ENCODE data around the gene ARL15. TPM values are rescaled to one million over a fixed set of nuclear protein-coding genes. Genes with fewer than 3 reads are reported as not detected.

ARL15 gene
- total RNA-seq, 1 experiment from 2014 or later, result 18.3 TPM

- CTCF ChIA-PET, result no interaction called here
- Histone ChIP-seq H3K4me1 (ENCODE audit: insufficient read depth, low read length, poor library complexity, severe bottlenecking) (no peaks in the 10 kb centered on the region), H3K27ac (ENCODE audit: low read depth, low read length, poor library complexity, severe bottlenecking) (no peak overlapping the region), H3K9me3 (ENCODE audit: low read depth, low read length, poor library complexity, severe bottlenecking) (no peaks in the 10 kb centered on the region), H3K36me3 (ENCODE audit: insufficient read depth, low read length, poor library complexity, severe bottlenecking) (no peaks in the 10 kb centered on the region), H3K4me3 (ENCODE audit: low read depth, low read length, poor library complexity, severe bottlenecking) (no peak overlapping the region), H3K27me3 (replicated peaks; ENCODE audit: insufficient read depth, low read depth, low read length, poor library complexity) (no peaks in the 10 kb centered on the region)
- POLR2A ChIA-PET (ENCODE audit: low non-redundant PET), result no interaction called here
- DNase-seq (ENCODE audit: low spot score), result no peak
- intact Hi-C loops (cut with micrococcal nuclease; ENCODE audit: unreplicated experiment), result no loop called here
- no TSS peak for BruUV-seq (replicated peaks)
- TF ChIP-seq CTCF (conservative IDR thresholded peaks at IDR 0.05; ENCODE audit: low read depth, low read length) (no peak), EZH2 (IDR thresholded peaks at IDR 0.05; ENCODE audit: borderline replicate concordance, low read depth, low read length, poor library complexity, severe bottlenecking) (no peak)
Observed at GRCh38 chr5:53970475-53970874, 339.9 kb downstream of the ARL15 start.

- Histone ChIP-seq H3K4me1 (ENCODE audit: insufficient read depth, low read length, poor library complexity, severe bottlenecking) (no peaks in the 10 kb centered on the region), H3K36me3 (ENCODE audit: insufficient read depth, low read length, poor library complexity, severe bottlenecking) (no peaks in the 10 kb centered on the region), H3K4me3 (ENCODE audit: low read depth, low read length, poor library complexity, severe bottlenecking) (no peak overlapping the region), H3K27ac (ENCODE audit: low read depth, low read length, poor library complexity, severe bottlenecking) (no peak overlapping the region), H3K9me3 (ENCODE audit: low read depth, low read length, poor library complexity, severe bottlenecking) (no peaks in the 10 kb centered on the region), H3K27me3 (replicated peaks; ENCODE audit: insufficient read depth, low read depth, low read length, poor library complexity) (no peaks in the 10 kb centered on the region)
- ChIA-PET CTCF (no interaction called here), POLR2A (ENCODE audit: low non-redundant PET) (no interaction called here)
- intact Hi-C loops (cut with micrococcal nuclease; ENCODE audit: unreplicated experiment), result no loop called here
- no peak for DNase-seq (ENCODE audit: low spot score)
- no TSS peak for BruUV-seq (replicated peaks)
- TF ChIP-seq CTCF (conservative IDR thresholded peaks at IDR 0.05; ENCODE audit: low read depth, low read length), result no peak
- no peak for TF ChIP-seq EZH2 (IDR thresholded peaks at IDR 0.05; ENCODE audit: borderline replicate concordance, low read depth, low read length, poor library complexity, severe bottlenecking)
Observed at GRCh38 chr5:53969176-53969730, 341.1 kb downstream of the ARL15 start.

- POLR2A ChIA-PET (ENCODE audit: low non-redundant PET), result no interaction called here
- no peak for DNase-seq (ENCODE audit: low spot score)
- H3K4me3 ChIP-seq (ENCODE audit: low read depth, low read length, poor library complexity, severe bottlenecking), result no peak overlapping the region
- no TSS peak for BruUV-seq (replicated peaks)
- no peak overlapping the region for H3K27ac ChIP-seq (ENCODE audit: low read depth, low read length, poor library complexity, severe bottlenecking)
- CTCF ChIA-PET, result no interaction called here
- no peaks in the 10 kb centered on the region for H3K36me3 ChIP-seq (ENCODE audit: insufficient read depth, low read length, poor library complexity, severe bottlenecking)
- H3K9me3 ChIP-seq (ENCODE audit: low read depth, low read length, poor library complexity, severe bottlenecking), result no peaks in the 10 kb centered on the region
- H3K4me1 ChIP-seq (ENCODE audit: insufficient read depth, low read length, poor library complexity, severe bottlenecking), result no peaks in the 10 kb centered on the region
- TF ChIP-seq EZH2 (IDR thresholded peaks at IDR 0.05; ENCODE audit: borderline replicate concordance, low read depth, low read length, poor library complexity, severe bottlenecking) (no peak), CTCF (conservative IDR thresholded peaks at IDR 0.05; ENCODE audit: low read depth, low read length) (no peak)
- H3K27me3 ChIP-seq (replicated peaks; ENCODE audit: insufficient read depth, low read depth, low read length, poor library complexity), result no peaks in the 10 kb centered on the region
- intact Hi-C loops (cut with micrococcal nuclease; ENCODE audit: unreplicated experiment), result no loop called here
Observed at GRCh38 chr5:53965459-53965858, 344.9 kb downstream of the ARL15 start.
